HG02885 (cell line): ENCODE results near the gene C16orf95.

Source experiments
- ATAC-seq: cut with Tn5 transposase; IDR thresholded peaks from one replicate; pipeline ENCODE4 v1.9.1; 2021; ENCODE audit warnings: mild to moderate bottlenecking; ENCODE audit not compliant: unreplicated experiment, poor library complexity

Gene C16orf95

DNA sequence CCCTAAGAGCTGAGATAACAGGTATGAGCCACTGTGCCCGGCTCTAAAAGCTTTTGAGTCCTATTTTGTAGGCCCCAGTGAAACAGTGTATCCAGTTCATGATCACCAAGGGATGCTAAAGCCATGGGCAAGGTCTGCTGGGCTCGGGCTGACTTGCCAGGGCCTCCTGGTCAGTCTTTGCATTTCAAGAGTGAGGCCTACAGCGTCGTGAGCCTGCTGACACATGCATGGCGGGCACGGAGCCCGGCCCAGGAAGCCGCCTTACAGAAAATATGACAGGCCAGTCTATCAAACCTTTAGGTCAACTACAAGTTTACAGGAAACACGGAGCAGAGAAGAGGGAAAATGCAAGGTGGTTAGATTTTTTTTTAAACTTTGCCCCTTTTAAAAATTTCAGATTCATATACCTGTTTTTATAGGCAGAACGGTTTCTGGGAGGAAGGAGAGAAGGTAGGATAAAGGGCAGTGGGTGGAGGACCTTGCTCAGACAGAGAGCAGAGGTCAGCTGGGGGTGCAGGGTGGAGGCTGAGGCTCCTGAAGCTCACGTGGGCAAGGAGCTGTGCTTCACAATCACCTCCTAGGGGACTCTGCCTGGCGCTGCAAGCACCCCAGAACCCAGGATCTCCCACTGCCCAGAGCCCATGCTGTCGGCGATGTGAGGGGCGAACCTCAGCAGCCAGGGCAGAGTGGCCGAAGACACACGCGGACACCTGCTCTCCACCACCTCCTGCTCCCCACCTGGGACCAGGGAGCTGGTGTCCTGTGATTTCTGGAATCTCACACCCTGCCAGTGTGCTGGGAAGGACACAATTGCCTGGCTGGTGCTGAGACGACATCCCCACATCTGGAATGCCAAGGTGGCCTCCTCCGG, 21.3 kb downstream of the C16orf95 start:
- ATAC-seq = no peak

DNA sequence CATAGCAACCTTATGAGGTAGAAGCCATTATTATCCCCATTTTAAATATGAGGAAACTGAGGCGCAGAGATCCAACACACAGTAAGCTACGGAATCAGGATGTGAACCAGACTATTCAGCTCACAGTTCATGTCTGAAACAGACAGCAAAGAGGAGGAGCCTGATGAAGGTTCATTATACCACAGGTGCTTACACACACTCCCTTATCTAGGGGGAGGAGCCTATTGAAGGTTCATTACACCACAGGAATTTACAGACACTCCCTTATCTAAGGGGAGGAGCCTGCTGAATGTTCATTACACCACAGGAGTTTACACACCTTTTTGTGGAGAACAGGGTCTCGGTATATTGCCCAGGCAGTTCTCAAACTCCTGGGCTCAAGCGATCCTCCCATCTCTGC, 21.9 kb downstream of the C16orf95 start:
- ATAC-seq = no peak

DNA sequence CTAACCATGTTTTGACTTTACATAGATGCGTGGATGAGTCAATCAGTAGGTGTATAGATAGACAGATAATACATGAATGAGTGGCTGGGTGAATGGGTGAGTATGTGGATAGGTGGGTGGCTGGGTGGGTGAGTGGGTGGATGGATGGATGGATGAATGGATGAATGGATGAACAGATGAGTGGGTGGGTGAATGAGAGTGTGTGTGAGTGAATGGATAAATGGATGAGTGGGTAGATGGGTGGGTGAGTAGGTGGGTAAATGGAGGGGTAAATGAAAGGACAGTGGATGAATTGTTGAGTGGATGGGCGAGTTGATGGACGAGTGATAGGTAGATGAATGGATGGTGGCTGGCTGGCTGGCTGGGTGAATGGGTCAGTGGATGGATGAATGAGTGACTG, 23.2 kb downstream of the C16orf95 start:
- ATAC-seq = no peak

DNA sequence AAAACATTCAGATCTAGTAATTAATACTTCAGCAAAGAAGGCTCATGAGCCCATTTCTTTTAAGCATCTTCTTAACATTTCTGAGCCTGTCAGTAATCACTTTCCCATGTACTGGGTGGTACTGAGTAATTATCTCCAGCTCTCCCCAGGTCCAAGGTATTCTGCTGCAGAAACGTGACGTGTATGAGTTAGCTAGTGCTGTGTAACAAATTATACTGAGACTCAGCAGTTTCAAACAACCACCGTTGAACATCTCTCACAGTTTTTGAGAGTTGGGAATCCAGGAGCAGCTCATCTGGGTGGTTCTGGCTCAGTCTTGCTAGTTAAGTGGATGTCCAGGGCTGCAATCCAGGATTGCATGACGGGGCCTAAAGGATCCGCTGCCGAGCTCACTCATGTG, 25.2 kb downstream of the C16orf95 start:
- no peak for ATAC-seq

DNA sequence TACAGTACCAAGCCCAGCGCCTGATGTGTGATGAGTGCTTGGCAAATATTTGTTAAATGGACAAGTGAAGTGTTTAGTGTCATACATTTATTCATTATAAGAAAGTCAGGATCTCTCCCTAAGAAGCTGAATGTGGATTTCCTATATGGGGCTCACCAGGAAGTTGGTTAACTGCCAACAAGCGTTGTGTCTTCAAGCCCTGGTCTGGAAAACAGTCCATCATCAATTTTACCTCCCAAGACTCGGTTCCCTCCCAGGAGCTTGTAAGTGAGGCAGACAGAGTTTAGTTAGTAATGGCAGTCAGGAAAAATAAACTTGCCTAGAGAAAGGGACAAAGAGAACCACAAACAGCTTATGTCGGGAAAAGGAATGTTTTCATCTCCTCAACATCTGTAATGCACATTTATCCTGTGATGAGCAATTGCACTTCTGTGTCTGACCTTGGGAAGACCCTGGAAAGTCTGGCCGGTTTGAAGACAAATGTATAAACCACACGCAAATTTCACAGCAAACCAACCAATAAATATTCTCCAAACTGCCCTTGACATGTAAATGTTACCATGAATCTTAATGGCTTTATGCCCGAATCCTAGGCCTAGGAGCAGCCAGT, 28.3 kb downstream of the C16orf95 start:
- no peak for ATAC-seq

DNA sequence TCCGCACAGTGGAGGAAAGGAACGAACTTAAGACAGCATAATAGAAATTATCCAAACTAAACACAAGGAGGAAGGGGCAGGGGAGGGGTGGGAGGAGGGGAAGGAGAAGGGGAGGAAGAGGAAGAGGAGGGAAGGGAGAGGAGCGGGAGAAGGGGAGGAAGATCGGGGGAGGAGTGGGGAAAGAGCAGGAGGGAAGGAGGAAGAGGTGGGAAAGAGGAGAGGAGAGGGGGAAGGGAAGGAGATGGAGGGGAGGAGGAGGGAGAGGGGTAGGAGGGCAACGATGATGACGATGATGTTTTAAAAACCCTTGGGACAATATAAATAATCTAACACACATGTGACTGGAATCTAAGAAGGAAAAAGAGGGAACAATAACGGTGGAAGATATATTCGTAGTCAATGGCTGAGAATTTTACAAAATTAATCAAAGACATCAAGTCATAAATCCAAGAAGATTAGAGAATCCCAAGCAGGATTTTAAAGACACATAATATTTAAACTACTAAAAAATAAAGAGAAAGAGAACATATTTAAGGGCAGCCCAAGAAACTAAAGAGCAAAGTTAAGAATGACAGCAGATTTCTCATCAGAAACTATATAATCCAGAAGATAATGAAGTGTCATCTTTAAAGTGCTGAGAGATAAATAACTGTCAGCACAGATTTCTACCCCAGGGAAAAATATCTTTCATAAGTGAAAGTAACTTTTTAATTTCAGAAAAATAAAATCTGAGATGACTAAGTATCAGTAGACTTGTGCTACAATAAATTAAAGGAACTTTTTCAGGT, 30.2 kb downstream of the C16orf95 start:
- ATAC-seq = no peak

DNA sequence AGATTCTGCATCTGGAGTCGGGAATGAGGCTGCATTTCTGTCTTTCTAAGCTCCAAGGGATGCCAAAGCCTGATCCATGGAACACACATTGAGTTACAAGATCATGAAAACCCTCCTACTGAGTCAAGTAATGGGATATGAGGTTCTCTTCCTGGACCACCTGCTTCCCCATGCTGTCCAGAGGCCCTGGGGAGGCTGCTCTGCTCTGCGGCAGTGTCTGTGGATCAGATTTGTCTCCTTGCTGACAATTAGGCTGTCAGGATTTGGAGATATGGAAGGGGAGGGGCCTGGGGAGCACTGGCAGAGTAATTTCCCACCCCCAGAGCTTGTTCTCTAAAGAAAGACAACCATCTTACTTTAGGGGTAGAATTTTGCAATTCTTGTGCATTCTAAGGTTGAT, 33.0 kb downstream of the C16orf95 start:
- ATAC-seq = no peak

DNA sequence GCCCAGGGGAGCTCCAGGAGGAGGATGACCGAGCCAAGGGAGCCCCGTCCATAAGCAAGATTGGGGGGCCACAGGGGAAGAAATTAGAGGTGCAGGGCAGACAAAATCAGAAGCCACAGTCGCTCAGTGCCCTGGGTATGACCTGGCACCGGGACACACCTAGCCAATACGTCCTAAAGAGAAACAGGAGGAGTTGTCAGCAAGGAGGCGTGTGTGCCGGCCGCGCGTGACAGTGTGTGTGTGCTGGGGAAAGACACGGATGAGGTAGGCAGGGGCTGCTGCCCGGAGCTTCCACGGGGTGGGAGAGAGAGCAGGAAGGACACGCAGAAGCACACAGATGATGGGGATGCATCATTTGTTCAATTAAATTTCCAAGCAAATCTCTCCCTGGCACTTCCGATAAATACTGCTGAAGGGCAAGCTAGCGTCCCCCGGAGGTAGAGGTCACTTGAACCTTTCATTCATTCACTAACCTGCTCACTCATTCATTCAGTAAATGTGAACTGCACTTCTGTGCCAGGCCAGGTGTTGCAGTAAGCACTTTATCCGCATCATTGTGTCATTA, 38.0 kb downstream of the C16orf95 start:
- no peak for ATAC-seq

DNA sequence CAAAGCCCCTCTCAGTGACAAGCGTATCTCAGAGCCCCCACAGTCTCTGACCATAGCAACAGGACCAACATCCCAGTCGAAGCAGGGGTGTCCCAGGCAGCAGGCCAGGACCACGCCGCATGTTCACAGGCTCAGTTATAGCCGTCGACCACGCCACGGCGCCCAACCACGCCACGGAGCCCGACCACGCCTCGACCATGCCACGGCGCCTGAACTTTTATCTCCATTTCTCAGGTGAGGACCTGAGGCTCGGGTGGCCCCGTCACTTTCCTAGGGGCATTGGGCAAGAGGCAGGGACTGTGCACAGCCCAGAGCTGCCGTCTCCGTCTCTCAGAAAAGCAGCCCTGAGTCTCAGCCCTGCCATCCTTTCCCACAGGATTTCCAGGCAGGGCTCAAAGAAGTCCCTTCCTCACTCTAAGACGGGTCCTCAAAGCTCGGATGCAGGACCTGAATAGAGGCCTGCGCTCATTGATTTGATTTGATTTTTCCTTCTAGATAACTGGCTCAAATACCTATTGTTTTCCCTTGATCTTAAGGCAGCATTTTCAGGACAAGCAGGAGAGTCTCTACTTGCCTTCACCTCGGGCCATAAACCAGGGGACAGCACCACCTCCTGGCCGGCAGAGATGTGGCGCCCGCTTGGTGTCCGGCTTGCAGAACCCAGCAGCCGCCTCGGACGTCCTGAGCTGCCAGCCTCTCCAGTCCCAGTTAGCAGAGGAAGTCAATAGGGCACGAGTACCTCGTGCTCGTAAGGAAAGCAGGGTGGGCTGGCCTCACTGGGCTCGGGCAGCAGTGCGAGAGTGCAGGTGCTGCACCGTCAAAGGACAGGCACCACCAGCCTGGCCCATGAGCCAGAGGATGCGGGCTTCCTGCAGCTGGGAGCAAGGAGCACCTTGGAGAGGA, 38.8 kb downstream of the C16orf95 start:
- no peak for ATAC-seq

DNA sequence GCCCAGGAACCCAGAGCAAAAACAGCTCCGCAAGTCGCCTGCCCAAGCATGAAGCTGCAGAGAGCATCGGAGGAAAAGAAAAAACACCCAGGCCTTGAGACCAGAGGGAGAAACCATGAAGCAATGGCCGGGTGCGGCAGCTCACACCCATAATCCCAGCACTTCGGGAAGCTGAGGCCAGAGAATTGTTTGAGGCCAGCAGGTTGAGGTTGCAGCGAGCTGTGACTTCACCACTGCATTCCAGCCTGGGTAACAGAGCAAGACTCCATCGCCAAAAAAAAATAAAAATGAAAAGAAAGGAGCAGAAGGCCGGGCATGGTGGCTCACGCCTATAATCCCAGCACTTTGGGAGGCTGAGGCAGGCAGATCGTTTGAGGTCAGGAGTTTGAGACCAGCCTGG, 40.3 kb downstream of the C16orf95 start:
- ATAC-seq = no peak

DNA sequence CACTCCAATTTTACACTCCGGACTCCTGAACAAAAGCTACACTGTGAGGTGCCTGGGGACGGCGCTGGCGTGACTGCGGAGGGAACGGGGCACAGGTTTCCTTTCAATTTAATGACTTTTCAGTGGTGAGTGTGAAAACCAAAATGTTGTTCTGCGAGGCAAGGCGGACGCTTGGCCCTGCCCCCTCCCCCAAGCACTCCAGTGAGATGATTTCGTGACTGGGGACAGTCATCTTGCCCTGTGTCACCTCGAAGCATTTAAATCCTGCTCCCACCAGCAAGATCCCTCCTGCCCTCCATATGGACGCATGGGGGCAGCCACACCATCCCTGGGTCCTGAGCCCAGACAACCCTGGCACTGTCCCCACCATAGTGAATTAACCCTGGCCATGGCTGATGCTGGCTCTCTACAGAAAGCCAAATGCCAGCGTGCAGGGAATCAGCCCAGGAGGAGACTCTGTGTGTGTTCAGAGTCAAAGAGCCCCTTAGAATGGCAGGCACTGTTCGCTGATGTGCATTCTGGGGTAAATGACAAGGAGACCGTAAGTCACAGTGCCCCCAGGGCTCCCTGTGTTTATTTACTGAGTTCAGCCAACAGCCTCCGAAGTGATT, 41.0 kb downstream of the C16orf95 start:
- ATAC-seq = no peak

DNA sequence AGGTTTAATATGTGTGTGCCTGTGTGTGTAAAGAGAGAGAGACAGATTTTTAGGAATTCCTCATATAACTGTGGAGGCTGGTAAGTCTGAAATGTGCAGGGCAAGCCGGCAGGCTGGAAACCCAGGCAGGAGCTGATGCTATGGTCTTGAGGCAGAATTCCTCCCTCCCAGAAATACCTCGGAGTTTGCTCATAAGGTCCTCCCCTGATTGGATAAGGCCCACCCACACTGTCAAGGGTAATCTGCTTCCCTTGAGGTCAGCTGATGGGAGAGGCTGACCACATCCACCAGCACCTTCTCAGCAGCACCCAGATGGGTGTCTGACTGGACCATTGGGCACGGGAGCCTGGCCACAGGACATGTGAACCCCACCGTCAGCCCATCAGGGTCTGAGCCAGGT, 42.4 kb downstream of the C16orf95 start:
- no peak for ATAC-seq

DNA sequence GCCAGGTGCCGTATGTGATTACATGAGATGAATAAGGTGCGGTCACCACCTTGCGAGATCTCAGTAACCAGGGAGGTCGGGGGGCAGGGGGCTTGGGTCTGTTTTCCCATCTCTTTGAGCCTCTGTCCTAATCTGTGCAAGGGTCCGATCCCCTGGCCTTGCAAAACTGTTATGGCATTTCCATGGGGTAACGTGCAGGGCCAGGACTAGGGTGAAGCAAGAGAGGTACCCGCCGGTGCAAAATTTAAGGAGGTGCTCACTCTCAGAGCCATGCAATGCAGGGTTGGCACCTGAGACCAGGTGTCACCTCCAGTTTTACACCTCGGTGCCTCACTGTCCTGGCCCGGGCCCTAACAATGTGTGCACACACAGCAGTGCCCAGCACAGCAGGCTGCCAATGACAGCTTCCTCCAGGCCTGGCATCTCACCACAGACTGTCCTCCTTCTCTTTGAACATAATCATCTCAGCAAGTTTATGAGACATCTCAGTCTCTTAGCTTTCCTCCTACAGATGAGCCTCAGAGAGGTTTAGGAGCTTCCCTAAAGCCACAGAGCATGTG, 43.6 kb downstream of the C16orf95 start:
- no peak for ATAC-seq

DNA sequence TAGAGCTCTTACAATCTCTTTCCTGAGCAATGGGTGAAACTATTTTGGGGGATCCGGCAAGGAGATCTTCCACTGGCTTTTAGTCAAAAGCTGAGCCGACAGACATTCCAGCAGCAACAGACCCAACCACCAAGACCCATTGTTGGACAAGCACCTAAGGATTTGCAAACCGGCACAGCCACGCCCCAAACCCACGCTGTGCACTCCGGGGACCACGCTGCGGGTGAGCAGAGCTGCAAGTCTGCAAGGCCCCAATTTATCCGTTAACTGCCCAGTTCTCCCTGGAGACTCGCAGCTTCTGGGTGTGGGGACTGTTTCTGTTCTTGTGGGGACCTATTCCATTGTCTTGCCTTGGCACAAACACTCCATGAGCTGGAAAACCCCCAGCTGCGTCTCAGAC, 45.9 kb downstream of the C16orf95 start:
- ATAC-seq = no peak

DNA sequence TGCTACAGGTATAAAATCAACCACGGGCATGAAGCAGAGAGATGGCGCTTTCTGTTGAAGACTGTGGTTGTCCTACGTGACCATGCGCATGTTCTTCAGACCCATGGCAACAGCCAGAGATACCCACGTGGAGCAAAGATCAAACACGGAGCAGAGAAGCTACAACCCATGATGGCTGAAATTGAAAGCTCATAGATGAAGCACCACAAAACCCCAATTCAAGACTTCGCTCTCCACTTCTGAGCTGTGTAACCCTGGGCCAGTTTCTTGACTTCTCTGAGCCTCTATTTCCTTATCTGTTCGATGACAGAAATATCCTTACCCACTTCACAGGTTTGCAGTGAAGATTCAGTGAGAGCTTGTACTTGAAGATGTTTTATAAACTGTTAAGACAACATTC, 49.6 kb downstream of the C16orf95 start:
- ATAC-seq = no peak

DNA sequence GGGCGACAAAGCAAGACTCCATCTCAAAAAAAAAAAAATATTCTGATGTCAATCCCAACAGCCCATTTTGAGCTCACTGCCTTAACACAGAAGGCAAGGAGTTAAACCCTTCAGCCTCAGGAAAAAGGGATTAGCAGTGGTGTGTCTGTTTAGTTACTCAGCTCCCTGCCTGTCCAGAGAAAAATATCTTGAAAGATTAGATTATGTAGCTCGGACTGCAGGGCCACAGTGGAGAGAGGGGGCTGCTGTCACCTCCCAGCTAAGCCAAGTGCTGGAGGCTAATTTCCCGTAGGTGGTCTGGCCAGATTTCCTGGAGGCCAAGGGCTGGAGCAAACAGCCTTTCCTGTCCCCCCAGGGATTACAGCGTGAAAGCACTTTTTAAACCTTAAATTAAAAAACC, 50.3 kb downstream of the C16orf95 start:
- ATAC-seq = no peak

DNA sequence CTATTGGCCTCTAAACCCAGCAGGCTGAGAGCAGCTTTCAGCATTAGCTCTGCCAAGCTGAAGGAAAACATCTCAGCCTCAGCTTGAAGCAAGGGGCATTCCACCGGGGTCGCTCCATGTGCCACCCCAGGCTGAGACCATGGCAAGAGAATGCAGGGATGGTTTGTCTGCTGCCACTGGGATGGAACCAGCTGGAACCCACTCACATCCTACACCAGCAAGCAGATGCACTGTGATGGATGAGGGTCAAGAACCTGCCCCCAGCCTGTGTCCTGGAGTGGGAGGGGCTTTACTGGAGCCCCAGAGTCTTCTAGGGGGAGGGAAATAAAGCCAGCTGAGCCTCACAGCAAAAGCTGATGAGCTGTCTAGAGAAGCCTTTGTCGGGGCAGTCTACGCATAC, 51.9 kb downstream of the C16orf95 start:
- ATAC-seq = no peak

DNA sequence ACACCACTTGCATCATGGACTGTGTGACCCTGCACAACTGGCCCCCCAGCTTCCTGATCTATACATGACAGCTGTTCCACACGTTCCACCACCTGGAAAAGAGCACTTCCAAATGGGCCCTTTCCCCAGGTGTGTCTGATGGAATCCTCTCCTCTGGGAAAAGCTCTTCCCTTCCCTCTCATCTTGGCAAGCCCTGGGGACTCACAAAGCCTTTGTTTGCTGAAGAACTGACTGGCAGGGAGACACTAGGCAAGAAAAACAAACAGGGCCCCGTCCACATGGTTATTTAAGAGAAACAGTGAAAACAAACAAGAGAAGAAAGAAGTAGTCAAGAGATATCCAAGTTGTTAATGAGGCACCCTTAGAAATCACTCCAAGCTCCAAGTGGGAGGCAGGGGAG, 52.6 kb downstream of the C16orf95 start:
- no peak for ATAC-seq

DNA sequence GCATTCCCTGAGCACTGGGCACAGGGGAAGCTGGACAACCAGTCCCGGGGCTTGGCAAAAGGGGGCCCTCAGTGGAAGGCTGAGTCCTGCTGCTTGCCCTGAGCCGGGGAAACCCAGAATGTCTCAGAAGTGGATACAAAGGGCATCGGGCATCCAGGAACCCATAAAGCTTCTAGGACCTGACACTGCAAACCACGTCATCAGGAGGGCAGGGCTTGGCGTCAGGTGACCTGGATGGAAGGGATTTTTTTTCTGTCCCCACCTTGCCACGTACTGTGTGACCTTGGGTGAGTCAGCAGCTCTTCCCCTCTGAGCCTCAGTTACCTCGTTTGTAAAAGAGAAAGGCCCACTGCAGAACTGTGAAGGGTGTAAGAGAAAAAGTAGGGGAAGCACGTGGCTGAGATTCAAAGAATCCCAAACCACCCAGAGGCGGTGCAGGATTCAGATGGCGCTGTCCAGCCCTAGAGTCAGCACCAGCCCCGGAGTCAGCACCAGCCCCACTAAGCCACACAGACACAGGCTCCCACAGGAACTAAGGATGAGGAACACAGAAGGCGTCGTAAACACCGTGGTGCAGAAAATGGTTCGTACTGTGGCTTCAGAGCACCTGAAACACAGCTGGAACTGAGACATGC, 53.7 kb downstream of the C16orf95 start:
- no peak for ATAC-seq
